ENCODE measurements around the gene HMX1. TPM values are rescaled to one million over a fixed set of nuclear protein-coding genes. Genes with fewer than 3 reads are reported as not detected.

Gene HMX1
- total RNA-seq, 3 donors from 2014 or later = not detected

- intact Hi-C loops (cut with DNase I; ENCODE audit: low total_unique reads) = no loop called here
- H3K36me3 ChIP-seq = no peaks in the 10 kb centered on the region
Observed at GRCh38 chr4:8895295-8895694, 23.7 kb upstream of the HMX1 start.

GRCh38 chr4:8894424-8894816 lies 22.8 kb upstream of the HMX1 start:
- Histone ChIP-seq H3K36me3 (no peaks in the 10 kb centered on the region), H3K27me3 (peaks cover 3 to 71% of the 10 kb centered on the region in 2 donors), H3K27ac (no peak overlapping the region), H3K9me3 (no peaks in the 10 kb centered on the region), H3K4me3 (no peak overlapping the region), H3K4me1 (no peaks in the 10 kb centered on the region)
- no peak for TF ChIP-seq CTCF (IDR thresholded peaks at IDR 0.05)
- TF ChIP-seq POLR2AphosphoS5 (IDR thresholded peaks at IDR 0.05) = no peak
- no peak for TF ChIP-seq POLR2A (IDR thresholded peaks at IDR 0.05)
- no peak for DNase-seq (ENCODE audit: low spot score in 2 of 2)
- intact Hi-C loops (cut with DNase I; ENCODE audit: low total_unique reads) = no loop called here

More at GRCh38 chr4:8895295-8895694, 23.7 kb upstream of the HMX1 start:
- Histone ChIP-seq H3K27ac (no peak overlapping the region), H3K4me3 (no peak overlapping the region), H3K9me3 (peaks cover under 1 to 8% of the 10 kb centered on the region in 2 donors), H3K27me3 (peaks cover 3 to 68% of the 10 kb centered on the region in 2 donors), H3K4me1 (no peaks in the 10 kb centered on the region)
- TF ChIP-seq POLR2A (IDR thresholded peaks at IDR 0.05) (no peak), CTCF (IDR thresholded peaks at IDR 0.05) (no peak), POLR2AphosphoS5 (IDR thresholded peaks at IDR 0.05) (no peak)
- DNase-seq (ENCODE audit: low spot score in 2 of 2) = no peak

- peak overlapping the region in 1 of 3 donors; percentile 28 for H3K4me3 ChIP-seq
- peaks cover 3 to 77% of the 10 kb centered on the region in 2 donors for H3K27me3 ChIP-seq
Observed at GRCh38 chr4:8893624-8894423, 22.2 kb upstream of the HMX1 start.

GRCh38 chr4:8893227-8893623 lies 21.6 kb upstream of the HMX1 start:
- Histone ChIP-seq H3K4me3 (peak overlapping the region; percentile 24 to 49 (median 28)), H3K27ac (no peak overlapping the region), H3K27me3 (peaks cover 3 to 83% of the 10 kb centered on the region in 2 donors), H3K9me3 (no peaks in the 10 kb centered on the region), H3K36me3 (no peaks in the 10 kb centered on the region), H3K4me1 (no peaks in the 10 kb centered on the region)
- TF ChIP-seq POLR2A (IDR thresholded peaks at IDR 0.05) = no peak
- TF ChIP-seq CTCF (IDR thresholded peaks at IDR 0.05) = no peak
- no peak for TF ChIP-seq POLR2AphosphoS5 (IDR thresholded peaks at IDR 0.05)
- intact Hi-C loops (cut with DNase I; ENCODE audit: low total_unique reads) = no loop called here
- no peak for DNase-seq (ENCODE audit: low spot score in 2 of 2)

More at GRCh38 chr4:8893624-8894423, 22.2 kb upstream of the HMX1 start:
- H3K36me3 ChIP-seq = no peaks in the 10 kb centered on the region
- H3K4me1 ChIP-seq = no peaks in the 10 kb centered on the region
- H3K9me3 ChIP-seq = no peaks in the 10 kb centered on the region
- DNase-seq (ENCODE audit: low spot score in 2 of 2) = no peak
- no peak overlapping the region for H3K27ac ChIP-seq
- intact Hi-C loops (cut with DNase I; ENCODE audit: low total_unique reads) = no loop called here
- TF ChIP-seq CTCF (IDR thresholded peaks at IDR 0.05) = no peak
- no peak for TF ChIP-seq POLR2A (IDR thresholded peaks at IDR 0.05)
- TF ChIP-seq POLR2AphosphoS5 (IDR thresholded peaks at IDR 0.05) = no peak

GRCh38 chr4:8892556-8893226 lies 21.1 kb upstream of the HMX1 start:
- H3K27me3 ChIP-seq = peaks cover 3 to 88% of the 10 kb centered on the region in 2 donors
- TF ChIP-seq CTCF (IDR thresholded peaks at IDR 0.05) = no peak
- TF ChIP-seq POLR2AphosphoS5 (IDR thresholded peaks at IDR 0.05) = no peak
- no peak for TF ChIP-seq POLR2A (IDR thresholded peaks at IDR 0.05)
- intact Hi-C loops (cut with DNase I; ENCODE audit: low total_unique reads) = no loop called here
- no peaks in the 10 kb centered on the region for H3K4me1 ChIP-seq
- H3K36me3 ChIP-seq = no peaks in the 10 kb centered on the region
- H3K4me3 ChIP-seq = peak overlapping the region; percentile 24 to 49 (median 28)
- H3K27ac ChIP-seq = no peak overlapping the region
- no peaks in the 10 kb centered on the region for H3K9me3 ChIP-seq
- DNase-seq (ENCODE audit: low spot score in 2 of 2) = no peak

All from breast epithelium (tissue), 4 donors.